Stimulated activated CD8-positive, alpha-beta memory T cell treated with anti-CD3 and anti-CD28 coated beads, Interleukin-4, amount 100 ng/mL, for 1 hour (primary cell): ENCODE measurements around the gene CALHM4.
"Not testable (repeated sequence)": the region's sequence is repeated elsewhere in the genome, so short reads cannot be mapped to it uniquely, and the experiment has no call there.

Experiments used
- DNase-seq, 2 donors: peaks; one replicate each; pipeline ENCODE4 v3.0.0-alpha.2; 2020; ENCODE audit warnings: low read depth in 2 of 2, low spot score in 1 of 2

CALHM4 gene

GRCh38 chr6:116572162-116572561 is 18.6 kb downstream of the CALHM4 start:
- DNase-seq: no peak

- DNase-seq: no peak
Measured at GRCh38 chr6:116575227-116575626, 21.7 kb downstream of the CALHM4 start.

GRCh38 chr6:116577486-116577885 is 23.9 kb downstream of the CALHM4 start:
- no peak for DNase-seq

GRCh38 chr6:116578335-116578734 is 24.8 kb downstream of the CALHM4 start:
- no peak for DNase-seq

- no peak for DNase-seq
Measured at GRCh38 chr6:116579143-116579542, 25.6 kb downstream of the CALHM4 start.

- DNase-seq: no peak
Measured at GRCh38 chr6:116580198-116580597, 26.6 kb downstream of the CALHM4 start.

- DNase-seq: no peak
Measured at GRCh38 chr6:116586276-116586675, 32.7 kb downstream of the CALHM4 start.

- no peak for DNase-seq
Measured at GRCh38 chr6:116586738-116587137, 33.2 kb downstream of the CALHM4 start.

GRCh38 chr6:116595247-116595646 is 41.7 kb downstream of the CALHM4 start:
- no peak for DNase-seq

- no peak for DNase-seq
Measured at GRCh38 chr6:116596815-116597214, 43.3 kb downstream of the CALHM4 start.

GRCh38 chr6:116603916-116604315 is 50.4 kb downstream of the CALHM4 start:
- not testable (repeated sequence) for DNase-seq

GRCh38 chr6:116604868-116605267 is 51.3 kb downstream of the CALHM4 start:
- DNase-seq: not testable (repeated sequence)

GRCh38 chr6:116605935-116606334 is 52.4 kb downstream of the CALHM4 start:
- DNase-seq: no peak
